Mesenchymal stem cell (in vitro differentiated cells and primary cell): ENCODE data around the gene ANKDD1B.

ENCODE experiments used
- DNase-seq: peaks from one replicate; pipeline ENCODE4 v3.0.0-alpha.2; 2013
- H2AFZ ChIP-seq: one replicate; pipeline ENCODE4 v1.6.1; 2013; ENCODE audit warnings: low read depth, mild to moderate bottlenecking, control low read depth, inconsistent platforms, low read length, moderate library complexity
- H2AK5ac ChIP-seq: 2 replicates; pipeline ENCODE4 v1.6.1; 2013; ENCODE audit warnings: low read length, moderate library complexity, mild to moderate bottlenecking, inconsistent platforms; ENCODE audit not compliant: severe bottlenecking
- H2BK120ac ChIP-seq: one replicate; pipeline ENCODE4 v1.6.1; 2013; ENCODE audit warnings: low read depth, mild to moderate bottlenecking, inconsistent platforms, low read length, moderate library complexity
- H2BK12ac ChIP-seq, 2 experiments: one replicate each; pipeline ENCODE4 v1.6.1; 2013; ENCODE audit warnings: inconsistent platforms in 2 of 2, low read length in 2 of 2, mild to moderate bottlenecking in 2 of 2, moderate library complexity in 2 of 2, control low read depth in 1 of 2
- H2BK15ac ChIP-seq: one replicate; pipeline ENCODE4 v1.6.1; 2013; ENCODE audit warnings: mild to moderate bottlenecking, low read depth, inconsistent platforms; ENCODE audit not compliant: poor library complexity, severe bottlenecking
- H2BK5ac ChIP-seq: 2 replicates; pipeline ENCODE4 v1.6.1; 2013; ENCODE audit warnings: low read depth, mild to moderate bottlenecking, low read length, control low read depth, inconsistent platforms; ENCODE audit not compliant: poor library complexity, severe bottlenecking
- H3K14ac ChIP-seq, 2 experiments: one replicate each; pipeline ENCODE4 v1.6.1; 2013; ENCODE audit warnings: inconsistent platforms in 2 of 2, low read length in 2 of 2, control low read depth in 1 of 2, mild to moderate bottlenecking in 1 of 2, moderate library complexity in 1 of 2
- H3K18ac ChIP-seq, 2 experiments: one replicate each; pipeline ENCODE4 v1.6.1; 2013; ENCODE audit warnings: inconsistent platforms in 2 of 2, low read length in 2 of 2, control low read depth in 1 of 2, low read depth in 1 of 2, mild to moderate bottlenecking in 1 of 2
- H3K23ac ChIP-seq, 2 experiments: one replicate each; pipeline ENCODE4 v1.6.1; 2013; ENCODE audit warnings: inconsistent platforms in 2 of 2, low read length in 2 of 2, mild to moderate bottlenecking in 2 of 2, moderate library complexity in 2 of 2, control low read depth in 1 of 2
- H3K27ac ChIP-seq: 2 replicates; pipeline ENCODE4 v1.5.1; 2013; ENCODE audit warnings: mild to moderate bottlenecking, moderate library complexity, low read length, control low read depth, inconsistent platforms; ENCODE audit not compliant: poor library complexity, severe bottlenecking
- H3K27me3 ChIP-seq, 2 experiments: 2 replicates each; pipeline versions ENCODE4 v1.6.1 to v1.7.0; 2013; ENCODE audit warnings: low read length in 2 of 2, mild to moderate bottlenecking in 2 of 2, moderate library complexity in 2 of 2, control low read depth in 1 of 2, inconsistent platforms in 1 of 2; ENCODE audit not compliant: control insufficient read depth in 1 of 2, insufficient read depth in 1 of 2
- H3K36me3 ChIP-seq, 2 experiments: 2 replicates each; pipeline versions ENCODE4 v1.6.1 to v1.7.0; 2013; ENCODE audit warnings: low read length in 2 of 2, control low read depth in 1 of 2, inconsistent platforms in 1 of 2, low read depth in 1 of 2, mild to moderate bottlenecking in 1 of 2; ENCODE audit not compliant: insufficient read depth in 2 of 2, control insufficient read depth in 1 of 2
- H3K4ac ChIP-seq, 2 experiments: one replicate each; pipeline ENCODE4 v1.6.1; 2013; ENCODE audit warnings: inconsistent platforms in 2 of 2, low read length in 2 of 2, mild to moderate bottlenecking in 2 of 2, moderate library complexity in 2 of 2, control low read depth in 1 of 2, low read depth in 1 of 2
- H3K4me1 ChIP-seq: 2 replicates; pipeline ENCODE4 v1.6.1; 2013; ENCODE audit warnings: low read depth, low read length, control low read depth; ENCODE audit not compliant: control insufficient read depth, insufficient read depth
- H3K4me2 ChIP-seq: 2 replicates; pipeline ENCODE4 v1.6.1; 2013; ENCODE audit warnings: low read length, mild to moderate bottlenecking, inconsistent platforms; ENCODE audit not compliant: poor library complexity, severe bottlenecking
- H3K4me3 ChIP-seq, 2 experiments: 2 replicates each; pipeline versions ENCODE4 v1.5.1 to v1.7.0; 2013; ENCODE audit warnings: low read length in 2 of 2, mild to moderate bottlenecking in 2 of 2, control low read depth in 1 of 2, low read depth in 1 of 2; ENCODE audit not compliant: insufficient read depth in 1 of 2
- H3K79me1 ChIP-seq: replicated peaks from 2 replicates; pipeline ENCODE4 v1.6.1; 2013; ENCODE audit warnings: mild to moderate bottlenecking, control low read depth, low read length, inconsistent platforms; ENCODE audit not compliant: poor library complexity, severe bottlenecking
- H3K9ac ChIP-seq: 2 replicates; pipeline ENCODE4 v1.7.0; 2013; ENCODE audit warnings: mild to moderate bottlenecking, low read length, moderate library complexity
- H3K9me3 ChIP-seq: 2 replicates; pipeline ENCODE4 v1.7.0; 2013; ENCODE audit warnings: mild to moderate bottlenecking, low read length; ENCODE audit not compliant: control insufficient read depth
- H4K8ac ChIP-seq: one replicate; pipeline ENCODE4 v1.6.1; 2013; ENCODE audit warnings: inconsistent platforms, mild to moderate bottlenecking, low read length, moderate library complexity
- H4K91ac ChIP-seq: one replicate; pipeline ENCODE4 v1.6.1; 2013; ENCODE audit warnings: mild to moderate bottlenecking, low read length, inconsistent platforms
- WGBS: methylation state at CpG from one replicate; pipeline ENCODE4 v1.1.7; 2013; ENCODE audit warnings: mixed read lengths; 5-methylcytosine and 5-hydroxymethylcytosine counted together

ANKDD1B gene

GRCh38 chr5:75623846-75624245 lies 12.6 kb downstream of the ANKDD1B start:
- H3K23ac ChIP-seq = no peak overlapping the region
- no peak overlapping the region for H4K8ac ChIP-seq
- DNase-seq = peak; percentile 70
- H2BK15ac ChIP-seq = no peak overlapping the region
- H3K27me3 ChIP-seq = no peaks in the 10 kb centered on the region
- H3K27ac ChIP-seq = no peak overlapping the region
- no peak overlapping the region for H3K14ac ChIP-seq
- no peak overlapping the region for H4K91ac ChIP-seq
- no peaks in the 10 kb centered on the region for H3K4me1 ChIP-seq
- H3K36me3 ChIP-seq = no peaks in the 10 kb centered on the region
- H3K9me3 ChIP-seq = no peaks in the 10 kb centered on the region
- H2BK12ac ChIP-seq = no peak overlapping the region
- no peak overlapping the region for H3K18ac ChIP-seq
- H3K4ac ChIP-seq = no peak overlapping the region
- H2BK5ac ChIP-seq = no peak overlapping the region
- no peak overlapping the region for H2AFZ ChIP-seq
- peaks cover 4% of the 10 kb centered on the region for H3K79me1 ChIP-seq
- no peak overlapping the region for H3K9ac ChIP-seq
- no peak overlapping the region for H2BK120ac ChIP-seq
- no peak overlapping the region for H2AK5ac ChIP-seq
- no peak overlapping the region for H3K4me3 ChIP-seq
- H3K4me2 ChIP-seq = no peak overlapping the region

- no peaks in the 10 kb centered on the region for H3K27me3 ChIP-seq
- H2AK5ac ChIP-seq = no peak overlapping the region
- H3K36me3 ChIP-seq = no peaks in the 10 kb centered on the region
- H3K9ac ChIP-seq = no peak overlapping the region
- H3K4ac ChIP-seq = no peak overlapping the region
- no peak for DNase-seq
- H3K27ac ChIP-seq = no peak overlapping the region
- peaks cover 4% of the 10 kb centered on the region for H3K79me1 ChIP-seq
- no peak overlapping the region for H2BK120ac ChIP-seq
- H4K91ac ChIP-seq = no peak overlapping the region
- H3K14ac ChIP-seq = no peak overlapping the region
- no peak overlapping the region for H3K4me2 ChIP-seq
- no peaks in the 10 kb centered on the region for H3K4me1 ChIP-seq
- no peak overlapping the region for H2BK12ac ChIP-seq
- H3K23ac ChIP-seq = no peak overlapping the region
- H2AFZ ChIP-seq = no peak overlapping the region
- H2BK15ac ChIP-seq = no peak overlapping the region
- H3K18ac ChIP-seq = no peak overlapping the region
- H3K9me3 ChIP-seq = no peaks in the 10 kb centered on the region
- no peak overlapping the region for H4K8ac ChIP-seq
- H3K4me3 ChIP-seq = no peak overlapping the region
- no peak overlapping the region for H2BK5ac ChIP-seq
Measured at GRCh38 chr5:75626959-75627358, 15.7 kb downstream of the ANKDD1B start.

- no peak overlapping the region for H2AFZ ChIP-seq
- peaks cover 4% of the 10 kb centered on the region for H3K79me1 ChIP-seq
- no CpG with 5 or more reads among the region's 1 CpG for WGBS
- no peak overlapping the region for H2BK12ac ChIP-seq
- H4K8ac ChIP-seq = no peak overlapping the region
- H3K23ac ChIP-seq = no peak overlapping the region
- no peaks in the 10 kb centered on the region for H3K36me3 ChIP-seq
- no peaks in the 10 kb centered on the region for H3K27me3 ChIP-seq
- H2BK5ac ChIP-seq = no peak overlapping the region
- H3K9me3 ChIP-seq = no peaks in the 10 kb centered on the region
- H3K27ac ChIP-seq = no peak overlapping the region
- DNase-seq = no peak
- H3K4me3 ChIP-seq = no peak overlapping the region
- H2AK5ac ChIP-seq = no peak overlapping the region
- no peak overlapping the region for H3K9ac ChIP-seq
- no peak overlapping the region for H3K14ac ChIP-seq
- no peak overlapping the region for H3K4ac ChIP-seq
- H2BK120ac ChIP-seq = no peak overlapping the region
- H3K18ac ChIP-seq = no peak overlapping the region
- no peaks in the 10 kb centered on the region for H3K4me1 ChIP-seq
- no peak overlapping the region for H2BK15ac ChIP-seq
- H3K4me2 ChIP-seq = no peak overlapping the region
- H4K91ac ChIP-seq = no peak overlapping the region
Measured at GRCh38 chr5:75627801-75628200, 16.5 kb downstream of the ANKDD1B start.

GRCh38 chr5:75630875-75631274 lies 19.6 kb downstream of the ANKDD1B start:
- 92% methylated on average over 2 of the region's 2 CpGs for WGBS
- Histone ChIP-seq H3K4ac (no peak overlapping the region), H2BK5ac (no peak overlapping the region), H3K4me2 (no peak overlapping the region), H2AK5ac (no peak overlapping the region), H3K9me3 (no peaks in the 10 kb centered on the region), H4K91ac (no peak overlapping the region), H3K4me1 (no peaks in the 10 kb centered on the region), H3K14ac (no peak overlapping the region), H2AFZ (no peak overlapping the region), H2BK15ac (no peak overlapping the region), H3K27me3 (no peaks in the 10 kb centered on the region), H3K36me3 (peaks cover 0 to 3% of the 10 kb centered on the region in 2 experiments), H3K27ac (no peak overlapping the region), H4K8ac (no peak overlapping the region), H2BK12ac (no peak overlapping the region), H3K4me3 (no peak overlapping the region), H3K79me1 (peaks cover 1% of the 10 kb centered on the region), H3K23ac (no peak overlapping the region), H2BK120ac (no peak overlapping the region), H3K18ac (no peak overlapping the region), H3K9ac (no peak overlapping the region)
- no peak for DNase-seq
